Mucosa of rectum (tissue), 2 donors: ENCODE data around the gene CLEC1B.
"Not testable (repeated sequence)": the region's sequence is repeated elsewhere in the genome, so short reads cannot be mapped to it uniquely, and the experiment has no call there.

Source experiments
- H3K27ac ChIP-seq, 2 donors: one replicate each; pipeline ENCODE4 v1.7.0; 2013; ENCODE audit warnings: inconsistent platforms in 2 of 2, low read depth in 2 of 2, low read length in 2 of 2
- H3K27me3 ChIP-seq, 2 donors: one replicate each; pipeline ENCODE4 v1.7.0; 2013; ENCODE audit warnings: low read length in 2 of 2; ENCODE audit not compliant: control insufficient read depth in 2 of 2, insufficient read depth in 2 of 2
- H3K36me3 ChIP-seq, 2 donors: one replicate each; pipeline ENCODE4 v1.7.0; 2013; ENCODE audit warnings: low read length in 2 of 2; ENCODE audit not compliant: control insufficient read depth in 2 of 2, insufficient read depth in 2 of 2
- H3K4me1 ChIP-seq, 2 donors: one replicate each; pipeline ENCODE4 v1.7.0; 2013; ENCODE audit warnings: low read length in 2 of 2, mild to moderate bottlenecking in 1 of 2; ENCODE audit not compliant: control insufficient read depth in 2 of 2, insufficient read depth in 2 of 2
- H3K4me3 ChIP-seq, 2 donors: one replicate each; pipeline ENCODE4 v1.7.0; 2013; ENCODE audit warnings: low read length in 2 of 2
- H3K9ac ChIP-seq, 2 donors: one replicate each; pipeline ENCODE4 v1.7.0; 2013; ENCODE audit warnings: low read length in 2 of 2, low read depth in 1 of 2, mild to moderate bottlenecking in 1 of 2
- H3K9me3 ChIP-seq, 2 donors: one replicate each; pipeline ENCODE4 v1.7.0; 2013; ENCODE audit warnings: low read length in 2 of 2; ENCODE audit not compliant: control insufficient read depth in 2 of 2
- donor health status: healthy.
- donor health status: Normal muscosa, but diverticular disease.

The CLEC1B gene

GRCh38 chr12:9952954-9953729 lies 45.8 kb downstream of the CLEC1B start:
- H3K27me3 ChIP-seq, H3K27ac ChIP-seq, H3K4me3 ChIP-seq, H3K36me3 ChIP-seq, H3K4me1 ChIP-seq, H3K9ac ChIP-seq, H3K9me3 ChIP-seq: not testable (repeated sequence)

GRCh38 chr12:9951026-9951675 lies 47.8 kb downstream of the CLEC1B start:
- Histone ChIP-seq H3K36me3 (no peaks in the 10 kb centered on the region), H3K4me3 (no peak overlapping the region), H3K27me3 (no peaks in the 10 kb centered on the region), H3K9ac (no peak overlapping the region), H3K9me3 (no peaks in the 10 kb centered on the region), H3K4me1 (no peaks in the 10 kb centered on the region), H3K27ac (no peak overlapping the region)

GRCh38 chr12:9948606-9949296 lies 50.2 kb downstream of the CLEC1B start:
- no peaks in the 10 kb centered on the region for H3K4me1 ChIP-seq
- no peaks in the 10 kb centered on the region for H3K36me3 ChIP-seq
- no peak overlapping the region for H3K9ac ChIP-seq
- H3K9me3 ChIP-seq: no peaks in the 10 kb centered on the region
- H3K27ac ChIP-seq: peak overlapping the region in 1 of 2 donors; percentile 38
- H3K27me3 ChIP-seq: no peaks in the 10 kb centered on the region
- H3K4me3 ChIP-seq: no peak overlapping the region

GRCh38 chr12:9947674-9948073 lies 51.2 kb downstream of the CLEC1B start:
- Histone ChIP-seq H3K9ac (no peak overlapping the region), H3K27me3 (peaks cover 0 to 3% of the 10 kb centered on the region in 2 donors), H3K36me3 (no peaks in the 10 kb centered on the region), H3K4me1 (no peaks in the 10 kb centered on the region), H3K9me3 (no peaks in the 10 kb centered on the region), H3K27ac (no peak overlapping the region), H3K4me3 (no peak overlapping the region)

GRCh38 chr12:9944391-9944790 lies 54.5 kb downstream of the CLEC1B start:
- peaks cover 0 to 3% of the 10 kb centered on the region in 2 donors for H3K27me3 ChIP-seq
- H3K36me3 ChIP-seq: no peaks in the 10 kb centered on the region

GRCh38 chr12:9943240-9943639 lies 55.7 kb downstream of the CLEC1B start:
- Histone ChIP-seq H3K27ac (no peak overlapping the region), H3K4me3 (no peak overlapping the region)

More at GRCh38 chr12:9944391-9944790, 54.5 kb downstream of the CLEC1B start:
- no peak overlapping the region for H3K27ac ChIP-seq
- no peaks in the 10 kb centered on the region for H3K9me3 ChIP-seq
- no peak overlapping the region for H3K4me3 ChIP-seq
- H3K4me1 ChIP-seq: no peaks in the 10 kb centered on the region
- no peak overlapping the region for H3K9ac ChIP-seq

More at GRCh38 chr12:9943240-9943639, 55.7 kb downstream of the CLEC1B start:
- Histone ChIP-seq H3K27me3 (peaks cover 0 to 3% of the 10 kb centered on the region in 2 donors), H3K36me3 (no peaks in the 10 kb centered on the region), H3K4me1 (no peaks in the 10 kb centered on the region), H3K9me3 (no peaks in the 10 kb centered on the region), H3K9ac (no peak overlapping the region)
